ENCODE measurements around the gene SLC30A9. TPM values are rescaled to one million over a fixed set of nuclear protein-coding genes. Genes with fewer than 3 reads are reported as not detected.

SLC30A9 gene
- total RNA-seq, 1 experiment from 2014 or later: 32.4 TPM

DNA sequence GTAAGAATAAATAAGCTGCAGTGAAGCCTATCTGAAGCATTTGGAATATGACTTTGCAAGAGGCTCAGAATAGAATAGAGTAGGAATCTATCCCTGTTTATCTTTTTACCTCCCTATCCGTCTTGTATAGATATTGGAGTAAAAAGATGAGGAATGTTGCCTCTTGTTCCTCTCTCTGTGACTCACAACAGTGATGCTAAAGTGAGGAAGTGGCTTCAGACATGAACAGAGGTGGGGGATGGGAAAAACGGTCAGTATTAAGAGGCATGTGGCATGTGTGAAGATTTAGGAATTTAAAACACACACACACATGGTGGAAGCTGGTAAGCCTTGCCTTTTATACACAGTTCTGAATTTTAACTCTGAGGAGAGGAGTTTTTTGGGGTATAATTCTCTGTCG lies 12.6 kb upstream of the SLC30A9 start:
- POLR2A ChIA-PET: no interaction called here
- no peaks in the 10 kb centered on the region for H3K4me1 ChIP-seq (ENCODE audit: control insufficient read depth, insufficient read depth, low read length)
- ATAC-seq (no peak), DNase-seq (ENCODE audit: low read depth, low spot score) (no peak)
- in situ Hi-C loops (cut with HindIII; ENCODE audit: low pct_unique_long_range_greater_than_20kb, low sequenced_read_pairs): no loop called here
- H3K36me3 ChIP-seq (ENCODE audit: control insufficient read depth, insufficient read depth, low read length): no peaks in the 10 kb centered on the region
- intact Hi-C loops (cut with micrococcal nuclease; ENCODE audit: unreplicated experiment): no loop called here
- BruUV-seq (replicated peaks): no TSS peak
- no peaks in the 10 kb centered on the region for H3K27me3 ChIP-seq (ENCODE audit: control insufficient read depth, insufficient read depth, low read length)
- CTCF ChIA-PET: no interaction called here
- H3K9me3 ChIP-seq (ENCODE audit: control insufficient read depth, insufficient read depth, low read depth, low read length): no peaks in the 10 kb centered on the region
- H3K4me3 ChIP-seq (ENCODE audit: low read depth in 2 of 2, low read length in 2 of 2): no peak overlapping the region
- H3K27ac ChIP-seq (ENCODE audit: low read length): no peak overlapping the region
- no peak for TF ChIP-seq SIN3A (IDR thresholded peaks at IDR 0.05; ENCODE audit: borderline replicate concordance, insufficient read depth, low read depth, low read length)

DNA sequence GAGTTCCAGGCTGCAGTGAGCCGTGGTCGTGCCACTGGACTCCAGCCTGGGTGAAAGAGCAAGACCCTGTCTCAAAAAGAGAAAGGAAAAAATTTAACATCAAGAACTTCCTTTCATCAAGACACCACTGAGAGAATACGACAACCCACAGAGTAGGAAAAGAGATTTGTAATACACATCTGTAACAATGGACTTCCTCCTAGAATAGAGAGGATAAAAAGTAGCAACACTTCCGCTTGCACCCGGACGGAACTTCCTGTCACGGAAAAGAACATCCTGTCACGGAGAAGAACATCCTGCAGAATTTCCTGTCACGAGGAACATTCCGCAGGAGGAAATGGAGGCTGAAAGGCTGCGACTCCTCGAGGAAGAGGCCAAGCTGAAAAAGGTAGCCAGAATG lies 8.9 kb upstream of the SLC30A9 start, which contains the start of gene DCAF4L1:
Gene DCAF4L1, plus strand, starts transcription at position 301 of the 400 bp plus-strand sequence. Its CDS starts 37 bp downstream, at position 338.
- no peak for TF ChIP-seq POLR2AphosphoS5 (IDR thresholded peaks at IDR 0.05; ENCODE audit: low read depth, low read length)
- TF ChIP-seq SIN3A (IDR thresholded peaks at IDR 0.05; ENCODE audit: borderline replicate concordance, insufficient read depth, low read depth, low read length): no peak
- TF ChIP-seq, protein P1, sequence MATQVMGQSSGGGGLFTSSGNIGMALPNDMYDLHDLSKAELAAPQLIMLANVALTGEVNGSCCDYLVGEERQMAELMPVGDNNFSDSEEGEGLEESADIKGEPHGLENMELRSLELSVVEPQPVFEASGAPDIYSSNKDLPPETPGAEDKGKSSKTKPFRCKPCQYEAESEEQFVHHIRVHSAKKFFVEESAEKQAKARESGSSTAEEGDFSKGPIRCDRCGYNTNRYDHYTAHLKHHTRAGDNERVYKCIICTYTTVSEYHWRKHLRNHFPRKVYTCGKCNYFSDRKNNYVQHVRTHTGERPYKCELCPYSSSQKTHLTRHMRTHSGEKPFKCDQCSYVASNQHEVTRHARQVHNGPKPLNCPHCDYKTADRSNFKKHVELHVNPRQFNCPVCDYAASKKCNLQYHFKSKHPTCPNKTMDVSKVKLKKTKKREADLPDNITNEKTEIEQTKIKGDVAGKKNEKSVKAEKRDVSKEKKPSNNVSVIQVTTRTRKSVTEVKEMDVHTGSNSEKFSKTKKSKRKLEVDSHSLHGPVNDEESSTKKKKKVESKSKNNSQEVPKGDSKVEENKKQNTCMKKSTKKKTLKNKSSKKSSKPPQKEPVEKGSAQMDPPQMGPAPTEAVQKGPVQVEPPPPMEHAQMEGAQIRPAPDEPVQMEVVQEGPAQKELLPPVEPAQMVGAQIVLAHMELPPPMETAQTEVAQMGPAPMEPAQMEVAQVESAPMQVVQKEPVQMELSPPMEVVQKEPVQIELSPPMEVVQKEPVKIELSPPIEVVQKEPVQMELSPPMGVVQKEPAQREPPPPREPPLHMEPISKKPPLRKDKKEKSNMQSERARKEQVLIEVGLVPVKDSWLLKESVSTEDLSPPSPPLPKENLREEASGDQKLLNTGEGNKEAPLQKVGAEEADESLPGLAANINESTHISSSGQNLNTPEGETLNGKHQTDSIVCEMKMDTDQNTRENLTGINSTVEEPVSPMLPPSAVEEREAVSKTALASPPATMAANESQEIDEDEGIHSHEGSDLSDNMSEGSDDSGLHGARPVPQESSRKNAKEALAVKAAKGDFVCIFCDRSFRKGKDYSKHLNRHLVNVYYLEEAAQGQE (IDR thresholded peaks at IDR 0.05; ENCODE audit: insufficient read depth in 1 of 2, low read depth in 2 of 2, low read length in 1 of 2): no peak
- no peak for TF ChIP-seq TCF7L2 (IDR thresholded peaks at IDR 0.05; ENCODE audit: low read depth, low read length)
- TF ChIP-seq, protein P2, sequence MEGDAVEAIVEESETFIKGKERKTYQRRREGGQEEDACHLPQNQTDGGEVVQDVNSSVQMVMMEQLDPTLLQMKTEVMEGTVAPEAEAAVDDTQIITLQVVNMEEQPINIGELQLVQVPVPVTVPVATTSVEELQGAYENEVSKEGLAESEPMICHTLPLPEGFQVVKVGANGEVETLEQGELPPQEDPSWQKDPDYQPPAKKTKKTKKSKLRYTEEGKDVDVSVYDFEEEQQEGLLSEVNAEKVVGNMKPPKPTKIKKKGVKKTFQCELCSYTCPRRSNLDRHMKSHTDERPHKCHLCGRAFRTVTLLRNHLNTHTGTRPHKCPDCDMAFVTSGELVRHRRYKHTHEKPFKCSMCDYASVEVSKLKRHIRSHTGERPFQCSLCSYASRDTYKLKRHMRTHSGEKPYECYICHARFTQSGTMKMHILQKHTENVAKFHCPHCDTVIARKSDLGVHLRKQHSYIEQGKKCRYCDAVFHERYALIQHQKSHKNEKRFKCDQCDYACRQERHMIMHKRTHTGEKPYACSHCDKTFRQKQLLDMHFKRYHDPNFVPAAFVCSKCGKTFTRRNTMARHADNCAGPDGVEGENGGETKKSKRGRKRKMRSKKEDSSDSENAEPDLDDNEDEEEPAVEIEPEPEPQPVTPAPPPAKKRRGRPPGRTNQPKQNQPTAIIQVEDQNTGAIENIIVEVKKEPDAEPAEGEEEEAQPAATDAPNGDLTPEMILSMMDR (IDR thresholded peaks at IDR 0.05): no peak
- ChIA-PET POLR2A (no interaction called here), CTCF (no interaction called here)
- Histone ChIP-seq H3K4me1 (ENCODE audit: control insufficient read depth, insufficient read depth, low read length) (no peaks in the 10 kb centered on the region), H3K36me3 (ENCODE audit: control insufficient read depth, insufficient read depth, low read length) (no peaks in the 10 kb centered on the region), H3K9me3 (ENCODE audit: control insufficient read depth, insufficient read depth, low read depth, low read length) (no peaks in the 10 kb centered on the region), H3K4me3 (ENCODE audit: low read depth in 2 of 2, low read length in 2 of 2) (no peak within 1 kb of the TSS), H3K27me3 (ENCODE audit: control insufficient read depth, insufficient read depth, low read length) (no peaks in the 10 kb centered on the region), H3K27ac (ENCODE audit: low read length) (no peak within 1 kb of the TSS)
- no TSS peak for BruUV-seq (replicated peaks)
- no peak for ATAC-seq
- in situ Hi-C loops (cut with HindIII; ENCODE audit: low pct_unique_long_range_greater_than_20kb, low sequenced_read_pairs): no loop called here
- intact Hi-C loops (cut with micrococcal nuclease; ENCODE audit: unreplicated experiment): no loop called here
- no peak for DNase-seq (ENCODE audit: low read depth, low spot score)

DNA sequence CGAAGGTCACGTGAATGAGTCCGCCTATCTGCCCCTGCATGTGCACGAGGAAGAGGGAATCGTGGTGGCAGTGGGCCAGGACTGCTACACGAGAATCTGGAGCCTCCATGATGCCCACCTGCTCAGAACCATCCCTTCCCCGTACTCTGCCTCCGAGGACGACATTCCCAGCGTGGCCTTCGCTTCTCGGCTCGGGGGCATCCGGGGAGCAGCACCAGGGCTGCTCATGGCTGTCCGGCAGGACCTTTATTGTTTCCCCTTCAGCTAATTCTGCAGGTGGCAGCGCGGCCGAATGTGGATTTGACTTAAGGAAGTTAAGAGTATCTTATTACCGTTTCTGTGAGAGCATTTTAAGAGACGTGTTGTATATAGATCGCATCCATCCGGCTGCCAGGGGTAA lies 7.6 kb upstream of the SLC30A9 start:
- no peak for DNase-seq (ENCODE audit: low read depth, low spot score)
- Histone ChIP-seq H3K9me3 (ENCODE audit: control insufficient read depth, insufficient read depth, low read depth, low read length) (no peaks in the 10 kb centered on the region), H3K4me1 (ENCODE audit: control insufficient read depth, insufficient read depth, low read length) (no peaks in the 10 kb centered on the region), H3K4me3 (ENCODE audit: low read depth in 2 of 2, low read length in 2 of 2) (no peak overlapping the region), H3K27ac (ENCODE audit: low read length) (no peak overlapping the region), H3K36me3 (ENCODE audit: control insufficient read depth, insufficient read depth, low read length) (no peaks in the 10 kb centered on the region), H3K27me3 (ENCODE audit: control insufficient read depth, insufficient read depth, low read length) (no peaks in the 10 kb centered on the region)
- CTCF ChIA-PET: no interaction called here
- TF ChIP-seq TCF7L2 (IDR thresholded peaks at IDR 0.05; ENCODE audit: low read depth, low read length) (no peak), POLR2AphosphoS5 (IDR thresholded peaks at IDR 0.05; ENCODE audit: low read depth, low read length) (no peak), SIN3A (IDR thresholded peaks at IDR 0.05; ENCODE audit: borderline replicate concordance, insufficient read depth, low read depth, low read length) (no peak)
- TF ChIP-seq, protein P1 (IDR thresholded peaks at IDR 0.05; ENCODE audit: insufficient read depth in 1 of 2, low read depth in 2 of 2, low read length in 1 of 2): no peak
- TF ChIP-seq, protein P2 (IDR thresholded peaks at IDR 0.05): no peak
- POLR2A ChIA-PET: no interaction called here
- in situ Hi-C loops (cut with HindIII; ENCODE audit: low pct_unique_long_range_greater_than_20kb, low sequenced_read_pairs) (no loop called here), intact Hi-C loops (cut with micrococcal nuclease; ENCODE audit: unreplicated experiment) (no loop called here)
- no peak for ATAC-seq
- no TSS peak for BruUV-seq (replicated peaks)
